Heart right ventricle (tissue), 16 donors: Measurements from ENCODE around the gene DLGAP1. TPM values are rescaled to one million over a fixed set of nuclear protein-coding genes. Genes with fewer than 3 reads are reported as not detected.

Experiments
- ATAC-seq, 8 donors: fragments of 200-7000 bp; cut with Tn5 transposase; one replicate each; pipeline ENCODE4 v1.9.1; 2020; ENCODE audit warnings: mild to moderate bottlenecking in 8 of 8, moderate library complexity in 8 of 8, moderate number of reproducible peaks in 1 of 8
- DNase-seq, 2 donors: peaks; one replicate each; pipeline ENCODE4 v3.0.0-alpha.2; 2020
- H3K27ac ChIP-seq, 10 donors: fragments of 200-600 bp; sonication (generic) in 2 of 10; one replicate each; pipeline versions ENCODE4 v1.5.0 to v1.8.0; 2020 to 2022; ENCODE audit warnings: mild to moderate bottlenecking in 3 of 10
- H3K27me3 ChIP-seq, 7 donors: fragments of 200-600 bp; one replicate each; pipeline ENCODE4 v1.8.0; 2021 to 2022; ENCODE audit warnings: mild to moderate bottlenecking in 2 of 7
- H3K36me3 ChIP-seq, 9 donors: fragments of 200-600 bp; sonication (generic) in 1 of 9; one replicate each; pipeline versions ENCODE4 v1.5.0 to v1.8.0; 2020 to 2022; ENCODE audit warnings: mild to moderate bottlenecking in 2 of 9
- H3K4me1 ChIP-seq, 9 donors: fragments of 200-600 bp; sonication (generic) in 1 of 9; one replicate each; pipeline versions ENCODE4 v1.5.0 to v1.8.0; 2020 to 2022; ENCODE audit warnings: mild to moderate bottlenecking in 4 of 9
- H3K4me3 ChIP-seq, 10 donors: fragments of 200-600 bp; sonication (generic) in 2 of 10; one replicate each; pipeline versions ENCODE4 v1.5.0 to v1.8.0; 2020 to 2022; ENCODE audit warnings: mild to moderate bottlenecking in 7 of 10, moderate library complexity in 2 of 10
- H3K9me3 ChIP-seq, 11 donors: fragments of 200-600 bp in 10 of 11; sonication (generic) in 2 of 11; one replicate each; pipeline versions ENCODE4 v1.5.0 to v1.8.0; 2013 to 2022; ENCODE audit warnings: mild to moderate bottlenecking in 2 of 11, control low read depth in 1 of 11, moderate library complexity in 1 of 11
- WGBS, 2 donors: extraction: QIAGEN DNeasy Blood & Tissue Kit; methylation state at CpG; one replicate each; pipeline ENCODE4 v1.1.7; 2013; ENCODE audit warnings: inconsistent platforms in 1 of 2; 5-methylcytosine and 5-hydroxymethylcytosine counted together
- intact Hi-C, 10 donors: fragments of 100-400 bp; cut with DNase I; formaldehyde crosslinking; loops; one replicate each; pipeline versions ENCODE4 v1.11.1 to v1.14.2; 2022
- polyA plus RNA-seq, 2 donors: library from polyadenylated mRNA; stranded (reverse); fragments of 200-250 nt; gene quantifications; one replicate each; pipeline ENCODE4 v1.2.3, GENCODE V29; 2013
- total RNA-seq, 10 donors: library from RNA; stranded (reverse); fragmentation: NEBNext Ultra II Directional in 3 of 10; extraction: Animal tissue kit (Norgen Biotek cat#: 25700) in 3 of 10; gene quantifications; one replicate each; pipeline versions ENCODE4 v1.2.1 to v1.2.4, GENCODE V29; 2021 to 2023
- TF ChIP-seq, protein P1 (sequence below), 9 donors: fragments of 200-600 bp; sonication (generic) in 2 of 9; IDR thresholded peaks; one replicate each; pipeline versions ENCODE4 v1.5.0 to v1.8.0; 2021 to 2022; ENCODE audit warnings: antibody characterized with exemption in 9 of 9, mild to moderate bottlenecking in 5 of 9, moderate library complexity in 1 of 9
- donor health status: Arrhythmogenic right ventricular cardiomyopathy.
- donor health status: ischemic (EF 13 %, LVEDD 7.1; RV severe dilation, severe dysfunction).
- donor health status: healthy with polysubstance abuse.
- donor health status: DM: no; HTN: yes; CAD: no.
- donor health status: DM: no; HTN: no; CAD: no.
- donor health status: ischemic (EF 25% LVEDD 6.9; RV normal size, moderate dysfunction).
- donor health status: ischemic (EF 25% LVEDD 5.7; RV mildly dilated, moderate dysfunction).
- donor health status: healthy.
- donor health status: DM: yes; HTN: yes; CAD: no.
- donor health status: Ischemic cardiomyopathy.
- donor health status: ischemic (EF 35%, LVEDD 5.7; RV mildly dilated, moderate dysfunction).
- donor health status: nonischemic (EF 11% LVEDD 7.7; RV severe dilation, severe dysfunction).
- donor health status: DM: yes; HTN: yes; CAD: no.
- donor health status: PGD.
- donor health status: ischemic (EF 29% LVEDD 5.4; RV normal size, mild dysfunction).
- donor health status: nonischemic (EF 23%, LVEDD 6.1; RV moderate dilation, normal function).

DLGAP1 gene
- total and polyA plus RNA-seq, 12 donors = 0.07 to 7.2 (median 1.0) TPM; not detected in 2

DNA sequence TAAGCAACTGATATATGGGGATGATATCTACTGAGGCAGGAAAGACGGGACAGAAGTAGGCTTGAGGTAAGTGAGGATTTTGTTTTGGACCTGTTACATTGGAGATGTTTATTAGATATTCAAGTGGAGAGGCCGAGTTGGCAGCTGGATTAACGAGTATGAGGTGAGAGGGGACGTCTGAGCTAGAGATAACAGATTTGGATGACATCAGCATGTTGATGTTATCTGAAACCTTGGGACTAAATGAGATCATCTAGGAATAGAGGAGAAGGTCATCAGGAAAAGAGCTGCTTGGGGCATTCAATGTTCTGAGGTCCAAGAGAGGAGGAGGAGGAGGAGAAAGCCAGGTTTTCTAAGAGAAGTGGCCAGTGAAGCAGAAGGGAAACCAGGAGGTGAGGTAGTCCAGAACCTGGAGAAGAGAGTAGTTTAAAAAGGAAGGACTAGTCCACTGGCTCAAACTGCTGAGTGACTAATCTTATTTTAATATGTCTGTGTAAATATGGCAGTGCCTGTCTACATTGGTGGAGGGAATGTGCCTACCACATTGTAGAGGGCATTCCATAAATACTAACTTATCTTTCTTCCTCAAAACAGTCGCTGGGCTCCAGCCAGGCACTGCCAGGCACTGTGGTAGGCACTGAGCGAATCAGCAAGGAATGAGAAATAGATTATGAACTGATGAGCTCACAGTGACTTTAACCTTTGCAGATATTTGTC, 488.3 kb downstream of the DLGAP1 start:
- intact Hi-C loops = loop anchor here in 3 of 10 donors (5.0 to 10.0 kb wide), 2 partner anchors 92 to 94 kb away; no protein-coding TSS in a partner anchor
- Histone ChIP-seq H3K27me3 (no peaks in the 10 kb centered on the region), H3K4me3 (no peak overlapping the region), H3K27ac (peak overlapping the region in 6 of 10 donors; percentile 28 to 84 (median 73)), H3K4me1 (peaks cover 0 to 28% (median 4%) of the 10 kb centered on the region in 9 donors), H3K9me3 (no peaks in the 10 kb centered on the region), H3K36me3 (no peaks in the 10 kb centered on the region)
- ATAC-seq (peak; percentile 72 to 97 (median 92)), DNase-seq (peak in 1 of 2 donors; percentile 53)
- 32 to 39% methylated on average over 6 of the region's 6 CpGs for WGBS, 2 donors
- TF ChIP-seq, protein P1, sequence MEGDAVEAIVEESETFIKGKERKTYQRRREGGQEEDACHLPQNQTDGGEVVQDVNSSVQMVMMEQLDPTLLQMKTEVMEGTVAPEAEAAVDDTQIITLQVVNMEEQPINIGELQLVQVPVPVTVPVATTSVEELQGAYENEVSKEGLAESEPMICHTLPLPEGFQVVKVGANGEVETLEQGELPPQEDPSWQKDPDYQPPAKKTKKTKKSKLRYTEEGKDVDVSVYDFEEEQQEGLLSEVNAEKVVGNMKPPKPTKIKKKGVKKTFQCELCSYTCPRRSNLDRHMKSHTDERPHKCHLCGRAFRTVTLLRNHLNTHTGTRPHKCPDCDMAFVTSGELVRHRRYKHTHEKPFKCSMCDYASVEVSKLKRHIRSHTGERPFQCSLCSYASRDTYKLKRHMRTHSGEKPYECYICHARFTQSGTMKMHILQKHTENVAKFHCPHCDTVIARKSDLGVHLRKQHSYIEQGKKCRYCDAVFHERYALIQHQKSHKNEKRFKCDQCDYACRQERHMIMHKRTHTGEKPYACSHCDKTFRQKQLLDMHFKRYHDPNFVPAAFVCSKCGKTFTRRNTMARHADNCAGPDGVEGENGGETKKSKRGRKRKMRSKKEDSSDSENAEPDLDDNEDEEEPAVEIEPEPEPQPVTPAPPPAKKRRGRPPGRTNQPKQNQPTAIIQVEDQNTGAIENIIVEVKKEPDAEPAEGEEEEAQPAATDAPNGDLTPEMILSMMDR (IDR thresholded peaks at IDR 0.05) = peak in 1 of 9 donors; percentile 5

DNA sequence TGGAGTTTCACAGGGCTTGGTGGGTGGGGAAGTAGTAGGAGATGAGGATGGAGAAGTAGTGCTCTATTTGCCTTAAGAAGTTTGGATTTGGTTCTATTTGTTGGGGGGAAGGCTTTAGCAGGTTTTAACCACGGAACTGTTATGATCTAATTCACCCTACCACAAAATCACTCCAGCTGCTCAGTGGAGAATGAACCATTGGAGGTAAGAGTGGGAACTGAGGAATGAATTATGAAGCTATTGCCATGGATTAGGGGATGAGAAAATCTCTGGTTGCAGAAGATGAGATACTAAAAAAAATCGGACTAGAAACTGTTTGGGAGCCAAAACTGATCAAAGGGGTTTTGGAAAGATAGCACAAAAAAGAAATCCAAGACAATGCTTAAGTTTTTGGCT, 488.9 kb downstream of the DLGAP1 start:
- Histone ChIP-seq H3K27me3 (no peaks in the 10 kb centered on the region), H3K36me3 (no peaks in the 10 kb centered on the region), H3K4me1 (peaks cover 0 to 23% (median 4%) of the 10 kb centered on the region in 9 donors), H3K4me3 (no peak overlapping the region), H3K9me3 (no peaks in the 10 kb centered on the region), H3K27ac (peak overlapping the region in 5 of 10 donors; percentile 69 to 84 (median 74))
- WGBS, 2 donors = 81 to 93% methylated on average over 2 of the region's 2 CpGs
- ATAC-seq (no peak), DNase-seq (no peak)
- intact Hi-C loops = loop anchor here in 3 of 10 donors (5.0 to 10.0 kb wide), 2 partner anchors 91 to 94 kb away; no protein-coding TSS in a partner anchor
- TF ChIP-seq, protein P1 (IDR thresholded peaks at IDR 0.05) = no peak

DNA sequence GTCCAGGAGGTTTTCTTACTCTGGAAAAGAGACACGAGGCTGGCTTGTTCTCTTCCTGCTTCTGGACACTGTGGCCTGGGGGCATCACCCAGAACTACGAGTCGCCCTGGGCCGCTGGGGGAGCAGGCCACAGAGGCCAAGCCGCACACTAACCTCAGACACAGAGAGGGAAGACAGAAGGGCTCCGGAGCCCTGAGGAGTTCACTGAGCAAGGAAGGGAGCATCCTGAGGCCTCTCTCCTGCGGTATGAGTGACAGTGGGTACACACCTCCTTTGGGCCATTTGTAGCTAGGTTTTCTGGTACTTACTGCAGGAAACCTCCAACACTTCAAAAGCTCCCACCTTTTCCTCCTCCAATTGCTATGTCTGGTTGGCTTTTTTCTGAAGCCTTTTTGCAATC, 494.1 kb downstream of the DLGAP1 start:
- no peak overlapping the region for H3K27ac ChIP-seq
- 94 to 97% methylated on average over 7 of the region's 7 CpGs for WGBS, 2 donors
- TF ChIP-seq, protein P1 (IDR thresholded peaks at IDR 0.05) = no peak
- intact Hi-C loops = loop anchor here in 2 of 10 donors (10.0 kb wide), 1 partner anchor 86 kb away; no protein-coding TSS in a partner anchor
- no peaks in the 10 kb centered on the region for H3K27me3 ChIP-seq
- peaks cover 0 to 2% (median 0%) of the 10 kb centered on the region in 11 donors for H3K9me3 ChIP-seq
- ATAC-seq (peak in 2 of 8 donors; percentile 13 to 38), DNase-seq (no peak)
- H3K36me3 ChIP-seq = no peaks in the 10 kb centered on the region
- H3K4me3 ChIP-seq = no peak overlapping the region
- H3K4me1 ChIP-seq = no peaks in the 10 kb centered on the region

DNA sequence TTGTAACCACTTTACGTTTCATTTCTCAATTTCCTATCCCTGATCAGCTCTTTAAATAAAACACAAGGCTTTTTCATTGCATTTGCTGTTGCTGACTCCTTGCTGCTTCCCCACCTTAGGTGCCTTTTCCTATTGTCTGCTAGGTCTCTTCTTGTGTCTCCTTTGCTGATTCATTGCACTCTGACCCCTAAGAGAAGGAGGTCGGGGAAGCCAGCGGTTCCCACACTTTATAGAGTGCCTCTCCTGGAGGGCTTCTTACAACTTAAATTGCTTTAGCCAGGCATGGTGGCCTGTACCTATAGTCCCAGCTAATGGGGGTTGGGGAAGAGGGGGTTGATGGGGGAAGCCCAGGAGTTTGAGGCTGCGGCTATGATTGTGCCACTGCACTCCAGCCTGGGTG, 495.0 kb downstream of the DLGAP1 start:
- DNase-seq = no peak
- no peaks in the 10 kb centered on the region for H3K36me3 ChIP-seq
- intact Hi-C loops = loop anchor here in 2 of 10 donors (10.0 kb wide), 1 partner anchor 85 kb away; no protein-coding TSS in a partner anchor
- WGBS, 2 donors = 77 to 81% methylated on average over 4 of the region's 4 CpGs
- no peaks in the 10 kb centered on the region for H3K27me3 ChIP-seq
- ATAC-seq = no peak
- H3K27ac ChIP-seq = no peak overlapping the region
- H3K4me3 ChIP-seq = no peak overlapping the region
- H3K4me1 ChIP-seq = no peaks in the 10 kb centered on the region
- TF ChIP-seq, protein P1 (IDR thresholded peaks at IDR 0.05) = no peak
- H3K9me3 ChIP-seq = peaks cover 0 to 8% (median 0%) of the 10 kb centered on the region in 11 donors
